SK-N-SH (cell line): ENCODE data around the gene CSTF2.

ENCODE experiments used
- CHD2 ChIP-seq: fragments of 150-350 bp; IDR thresholded peaks from 2 replicates; pipeline ENCODE4 v1.6.1; 2018; ENCODE audit warnings: low read length; ENCODE audit not compliant: partially characterized antibody
- CTCF ChIP-seq: fragments of 200-600 bp; sonication (generic); IDR thresholded peaks from 2 replicates; pipeline ENCODE4 v1.6.1; 2017; ENCODE audit warnings: antibody characterized with exemption, mild to moderate bottlenecking, moderate library complexity
- EP300 ChIP-seq, 2 experiments: IDR thresholded peaks; 2 replicates each; pipeline versions ENCODE4 v1.4.0 to v1.6.1; 2012; ENCODE audit warnings: borderline replicate concordance in 1 of 2, low read depth in 1 of 2, low read length in 1 of 2
- EZH2phosphoT487 ChIP-seq: fragments of 200-600 bp; sonication (generic); IDR thresholded peaks from 2 replicates; pipeline ENCODE4 v1.6.1; 2017; ENCODE audit warnings: low read depth, mixed run types, mild to moderate bottlenecking, antibody characterized with exemption, moderate library complexity, borderline replicate concordance
- NFIC ChIP-seq: IDR thresholded peaks from 2 replicates; pipeline ENCODE4 v1.4.0; 2012; ENCODE audit warnings: borderline replicate concordance
- POLR2AphosphoS5 ChIP-seq: IDR thresholded peaks from 2 replicates; pipeline ENCODE4 v1.6.1; 2012; ENCODE audit warnings: low read depth, low read length
- RFX5 ChIP-seq: IDR thresholded peaks from 2 replicates; pipeline ENCODE4 v1.6.1; 2012; ENCODE audit warnings: mild to moderate bottlenecking, improper control_type of control experiment, low read length
- SMC3 ChIP-seq: IDR thresholded peaks from 2 replicates; pipeline ENCODE4 v1.6.1; 2012; ENCODE audit warnings: low read depth, low read length, improper control_type of control experiment
- TAF1 ChIP-seq: IDR thresholded peaks from 2 replicates; pipeline ENCODE4 v1.6.1; 2012; ENCODE audit warnings: low read depth, mild to moderate bottlenecking, low read length, moderate library complexity, borderline replicate concordance
- TCF12 ChIP-seq: IDR thresholded peaks from 2 replicates; pipeline ENCODE4 v1.4.0; 2012
- TF ChIP-seq, protein P1 (sequence below): IDR thresholded peaks from 2 replicates; pipeline ENCODE4 v1.4.0; 2012; ENCODE audit warnings: low read depth
- TF ChIP-seq, protein P2 (sequence below): IDR thresholded peaks from 2 replicates; pipeline ENCODE4; 2012

DNA sequence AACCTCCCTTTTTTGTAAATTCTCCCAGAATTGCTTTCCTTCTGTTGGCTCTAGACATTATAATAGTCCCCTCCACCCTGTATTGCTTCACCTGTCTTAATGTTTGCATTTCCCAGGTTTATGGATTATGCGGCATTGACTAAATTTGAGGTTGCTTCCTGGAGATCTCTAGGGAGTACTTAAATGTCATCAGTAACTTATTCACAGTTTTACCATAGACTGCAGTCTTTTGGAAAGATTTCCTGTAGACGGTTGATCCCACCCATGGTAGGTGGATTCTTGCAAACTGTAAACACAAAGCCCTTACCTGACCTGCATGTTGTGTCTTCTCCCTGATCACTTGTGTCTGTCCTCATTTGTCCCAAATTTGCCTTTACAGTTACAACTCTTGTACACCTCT lies 60.2 kb downstream of the CSTF2 start:
- TF ChIP-seq POLR2AphosphoS5 (no peak), CTCF (no peak), NFIC (no peak), SMC3 (no peak), EP300 (IDR thresholded peaks at IDR 0.05; ENCODE audit: borderline replicate concordance in 1 of 2, low read depth in 1 of 2, low read length in 1 of 2) (no peak), CHD2 (no peak), TCF12 (no peak), RFX5 (no peak), EZH2phosphoT487 (no peak), TAF1 (no peak)
- TF ChIP-seq, protein P1, sequence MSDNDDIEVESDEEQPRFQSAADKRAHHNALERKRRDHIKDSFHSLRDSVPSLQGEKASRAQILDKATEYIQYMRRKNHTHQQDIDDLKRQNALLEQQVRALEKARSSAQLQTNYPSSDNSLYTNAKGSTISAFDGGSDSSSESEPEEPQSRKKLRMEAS: no peak
- TF ChIP-seq, protein P2, sequence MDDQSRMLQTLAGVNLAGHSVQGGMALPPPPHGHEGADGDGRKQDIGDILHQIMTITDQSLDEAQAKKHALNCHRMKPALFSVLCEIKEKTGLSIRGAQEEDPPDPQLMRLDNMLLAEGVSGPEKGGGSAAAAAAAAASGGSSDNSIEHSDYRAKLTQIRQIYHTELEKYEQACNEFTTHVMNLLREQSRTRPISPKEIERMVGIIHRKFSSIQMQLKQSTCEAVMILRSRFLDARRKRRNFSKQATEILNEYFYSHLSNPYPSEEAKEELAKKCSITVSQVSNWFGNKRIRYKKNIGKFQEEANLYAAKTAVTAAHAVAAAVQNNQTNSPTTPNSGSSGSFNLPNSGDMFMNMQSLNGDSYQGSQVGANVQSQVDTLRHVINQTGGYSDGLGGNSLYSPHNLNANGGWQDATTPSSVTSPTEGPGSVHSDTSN: no peak
